KMS-11 (cell line): ENCODE data around the gene CDH4.

Experiments used
- H2AFZ ChIP-seq: fragments of 200-600 bp; sonication (generic); 2 replicates; pipeline ENCODE4 v1.6.1; 2016; ENCODE audit warnings: antibody characterized with exemption, mixed run types, low read depth
- H3K27ac ChIP-seq: fragments of 200-600 bp; sonication (generic); 2 replicates; pipeline ENCODE4 v1.6.1; 2016; ENCODE audit warnings: mild to moderate bottlenecking, mixed run types
- H3K27me3 ChIP-seq: fragments of 200-600 bp; sonication (generic); 2 replicates; pipeline ENCODE4 v1.6.1; 2017; ENCODE audit warnings: mild to moderate bottlenecking, low read depth, mixed run types, moderate library complexity; ENCODE audit not compliant: insufficient read depth
- H3K36me3 ChIP-seq: fragments of 200-600 bp; sonication (generic); 2 replicates; pipeline ENCODE4 v1.6.1; 2017; ENCODE audit warnings: mild to moderate bottlenecking, mixed run types; ENCODE audit not compliant: insufficient read depth
- H3K4me1 ChIP-seq: fragments of 200-600 bp; sonication (generic); 2 replicates; pipeline ENCODE4 v1.6.1; 2016; ENCODE audit warnings: mild to moderate bottlenecking, low read depth, mixed run types; ENCODE audit not compliant: poor library complexity, severe bottlenecking
- H3K4me2 ChIP-seq: fragments of 200-600 bp; sonication (generic); 2 replicates; pipeline ENCODE4 v1.7.0; 2016; ENCODE audit warnings: mild to moderate bottlenecking, mixed run types
- H3K4me3 ChIP-seq: fragments of 200-600 bp; sonication (generic); IDR thresholded peaks from 2 replicates; pipeline ENCODE4 v1.6.1; 2017; ENCODE audit warnings: low read depth, low read length, mixed read lengths; ENCODE audit not compliant: insufficient read depth
- H3K79me2 ChIP-seq: fragments of 200-600 bp; sonication (generic); 2 replicates; pipeline ENCODE4 v1.6.1; 2016; ENCODE audit warnings: low read depth, mixed run types; ENCODE audit not compliant: insufficient read depth
- H3K9ac ChIP-seq: fragments of 200-600 bp; sonication (generic); 2 replicates; pipeline ENCODE4 v1.6.1; 2016; ENCODE audit warnings: mild to moderate bottlenecking, mixed run types
- H4K20me1 ChIP-seq: fragments of 200-600 bp; sonication (generic); 2 replicates; pipeline ENCODE4 v1.6.1; 2016; ENCODE audit warnings: mild to moderate bottlenecking, mixed run types; ENCODE audit not compliant: insufficient read depth
- CTCF ChIP-seq: fragments of 200-600 bp; sonication (generic); conservative IDR thresholded peaks from 2 replicates; pipeline ENCODE4 v1.6.1; 2017; ENCODE audit warnings: low read depth, mild to moderate bottlenecking, antibody characterized with exemption, low read length, moderate library complexity, mixed read lengths

Gene CDH4

GRCh38 chr20:61566691-61567090 lies 314.6 kb downstream of the CDH4 start:
- no peak for TF ChIP-seq CTCF
- peaks cover 16% of the 10 kb centered on the region; the same call in 1 of the 2 replicates for H3K27me3 ChIP-seq
- H3K27ac ChIP-seq, result no peak overlapping the region
- no peaks in the 10 kb centered on the region for H3K4me1 ChIP-seq
- H3K9ac ChIP-seq, result no peak overlapping the region
- H3K4me3 ChIP-seq, result no peak overlapping the region
- H3K36me3 ChIP-seq, result no peaks in the 10 kb centered on the region
- no peaks in the 10 kb centered on the region for H4K20me1 ChIP-seq
- H2AFZ ChIP-seq, result no peak overlapping the region
- no peaks in the 10 kb centered on the region for H3K79me2 ChIP-seq
- no peak overlapping the region for H3K4me2 ChIP-seq

GRCh38 chr20:61567204-61567603 lies 315.1 kb downstream of the CDH4 start:
- TF ChIP-seq CTCF, result no peak
- Histone ChIP-seq H3K27me3 (peaks cover 16% of the 10 kb centered on the region; the same call in 1 of the 2 replicates), H3K4me1 (no peaks in the 10 kb centered on the region), H3K79me2 (no peaks in the 10 kb centered on the region), H3K27ac (no peak overlapping the region), H3K36me3 (no peaks in the 10 kb centered on the region), H3K4me3 (no peak overlapping the region), H3K9ac (no peak overlapping the region), H4K20me1 (no peaks in the 10 kb centered on the region), H2AFZ (no peak overlapping the region), H3K4me2 (no peak overlapping the region)

GRCh38 chr20:61569825-61570224 lies 317.8 kb downstream of the CDH4 start:
- Histone ChIP-seq H3K4me3 (no peak overlapping the region), H3K79me2 (no peaks in the 10 kb centered on the region), H3K9ac (no peak overlapping the region), H3K27me3 (peaks cover 12% of the 10 kb centered on the region; the same call in 1 of the 2 replicates), H3K4me1 (no peaks in the 10 kb centered on the region), H3K36me3 (no peaks in the 10 kb centered on the region), H2AFZ (no peak overlapping the region), H3K4me2 (no peak overlapping the region), H3K27ac (no peak overlapping the region), H4K20me1 (no peaks in the 10 kb centered on the region)
- TF ChIP-seq CTCF, result no peak

- no peaks in the 10 kb centered on the region for H3K79me2 ChIP-seq
- TF ChIP-seq CTCF, result no peak
- H3K36me3 ChIP-seq, result no peaks in the 10 kb centered on the region
- no peak overlapping the region for H3K27ac ChIP-seq
- no peaks in the 10 kb centered on the region for H4K20me1 ChIP-seq
- H3K4me2 ChIP-seq, result no peak overlapping the region
- H3K27me3 ChIP-seq, result peaks cover 12% of the 10 kb centered on the region; the same call in 1 of the 2 replicates
- no peak overlapping the region for H2AFZ ChIP-seq
- no peak overlapping the region for H3K4me3 ChIP-seq
- no peaks in the 10 kb centered on the region for H3K4me1 ChIP-seq
- H3K9ac ChIP-seq, result no peak overlapping the region
These were observed 318.7 kb downstream of the CDH4 start for GRCh38 chr20:61570646-61571195.
